HCT116 (cell line): ENCODE data around the gene TMIE. TPM values are rescaled to one million over a fixed set of nuclear protein-coding genes. Genes with fewer than 3 reads are reported as not detected.

Experiments
- ATAC-seq: fragments of 200-7000 bp; cut with Tn5 transposase; 2 replicates; pipeline ENCODE4 v1.9.1; 2020; ENCODE audit warnings: mild to moderate bottlenecking, moderate library complexity
- BruUV-seq: library from RNA; stranded (reverse); fragments of 400-500 nt; replicated peaks from 2 replicates; lab custom pipeline; 2021; lab: Mats Ljungman, UMichigan
- CTCF ChIA-PET: fragments of 300-600 bp; sonication (Branson Sonifier 250); formaldehyde crosslinking; loops from one replicate; lab custom pipeline; 2021; ENCODE audit warnings: antibody characterized with exemption; lab: Charles Lee
- POLR2A ChIA-PET: fragments of 300-600, 350-600 bp; sonication (Branson Sonifier 250); formaldehyde crosslinking; loops from one replicate; lab custom pipeline; 2021; ENCODE audit warnings: antibody characterized with exemption; lab: Charles Lee
- RAD21 ChIA-PET, 2 experiments: fragments of 300-600 bp; sonication (Branson Sonifier 250); formaldehyde crosslinking; loops; one replicate each; lab custom pipeline; 2023; ENCODE audit warnings: low total read pairs in 2 of 2; ENCODE audit not compliant: uncharacterized antibody in 2 of 2, unreplicated experiment in 2 of 2, low non-redundant PET in 1 of 2; lab: Charles Lee
- DNase-seq: peaks from one replicate; pipeline ENCODE4 v3.0.0-alpha.2; 2010; ENCODE audit warnings: low read depth, low spot score
- H2AFZ ChIP-seq: fragments of 200-600 bp; shearing (Covaris generic), sonication (generic); 2 replicates; pipeline ENCODE4 v1.6.1; 2017; ENCODE audit warnings: low read depth, mixed run types, mixed read lengths, antibody characterized with exemption, low read length; ENCODE audit not compliant: poor library complexity, severe bottlenecking
- H3K27ac ChIP-seq: 2 replicates; pipeline ENCODE4 v1.5.1; 2012; ENCODE audit warnings: low read depth, low read length
- H3K27me3 ChIP-seq: fragments of 200-600 bp; sonication (generic); 2 replicates; pipeline ENCODE4 v1.6.1; 2016; ENCODE audit warnings: mixed run types, low read length, mixed read lengths; ENCODE audit not compliant: insufficient read depth
- H3K36me3 ChIP-seq, 2 experiments: fragments of 200-500 bp in 1 of 2; fragments of 200-600 bp in 1 of 2; sonication (Bioruptor generic) in 1 of 2; sonication (generic) in 1 of 2; 2 replicates each; pipeline versions ENCODE4 v1.5.1 to v1.6.1; 2014 to 2016; ENCODE audit warnings: low read length in 2 of 2, inconsistent platforms in 1 of 2, mixed read lengths in 1 of 2, mixed run types in 1 of 2; ENCODE audit not compliant: insufficient read depth in 2 of 2, control insufficient read depth in 1 of 2
- H3K4me1 ChIP-seq, 2 experiments: fragments of 200-600 bp in 1 of 2; sonication (generic) in 1 of 2; 2 replicates each; pipeline versions ENCODE4 v1.5.1 to v1.6.1; 2012 to 2017; ENCODE audit warnings: low read length in 2 of 2, inconsistent platforms in 1 of 2, mild to moderate bottlenecking in 1 of 2, mixed read lengths in 1 of 2, mixed run types in 1 of 2, moderate library complexity in 1 of 2; ENCODE audit not compliant: insufficient read depth in 2 of 2, control insufficient read depth in 1 of 2
- H3K4me2 ChIP-seq: fragments of 200-600 bp; sonication (generic); 2 replicates; pipeline ENCODE4 v1.6.1; 2017; ENCODE audit warnings: mixed run types, low read length, mixed read lengths
- H3K4me3 ChIP-seq, 2 experiments: fragments of 200-600 bp in 1 of 2; sonication (generic) in 1 of 2; replicated peaks in 1 of 2; 2 replicates each; pipeline ENCODE4 v1.5.1; 2011 to 2016; ENCODE audit warnings: low read length in 2 of 2, control low read depth in 1 of 2, low read depth in 1 of 2, mild to moderate bottlenecking in 1 of 2, mixed read lengths in 1 of 2, mixed run types in 1 of 2
- H3K79me2 ChIP-seq: fragments of 200-600 bp; sonication (generic); 2 replicates; pipeline ENCODE4 v1.6.1; 2017; ENCODE audit warnings: mild to moderate bottlenecking, mixed run types, low read length, moderate library complexity, mixed read lengths; ENCODE audit not compliant: insufficient read depth
- H3K9ac ChIP-seq: fragments of 200-600 bp; sonication (generic); 2 replicates; pipeline ENCODE4 v1.6.1; 2016; ENCODE audit warnings: low read length, mixed read lengths
- H3K9me2 ChIP-seq: fragments of 200-600 bp; sonication (generic), shearing (Covaris generic); 2 replicates; pipeline ENCODE4 v1.6.1; 2017; ENCODE audit warnings: mixed run types, mild to moderate bottlenecking, moderate library complexity; ENCODE audit not compliant: insufficient read depth
- H3K9me3 ChIP-seq, 2 experiments: fragments of 200-500 bp in 1 of 2; fragments of 200-600 bp in 1 of 2; sonication (Bioruptor generic) in 1 of 2; sonication (generic) in 1 of 2; 2 replicates each; pipeline ENCODE4 v1.6.1; 2014 to 2017; ENCODE audit warnings: low read length in 2 of 2, mixed read lengths in 2 of 2, inconsistent platforms in 1 of 2, low read depth in 1 of 2, mild to moderate bottlenecking in 1 of 2, mixed run types in 1 of 2, moderate library complexity in 1 of 2; ENCODE audit not compliant: control insufficient read depth in 1 of 2, insufficient read depth in 1 of 2
- H4K20me1 ChIP-seq: fragments of 200-600 bp; sonication (generic), shearing (Covaris generic); 2 replicates; pipeline ENCODE4 v1.6.1; 2017; ENCODE audit warnings: mixed run types, mild to moderate bottlenecking, moderate library complexity; ENCODE audit not compliant: insufficient read depth
- CTCF ChIP-seq, 3 experiments: fragments of 200-600 bp in 1 of 3; sonication (generic) in 1 of 3; IDR thresholded peaks in 2 of 3; conservative IDR thresholded peaks in 1 of 3; 2 replicates each; pipeline ENCODE4 v1.5.1; 2012 to 2017; ENCODE audit warnings: low read depth in 2 of 3, low read length in 2 of 3, antibody characterized with exemption in 1 of 3, borderline replicate concordance in 1 of 3, control low read depth in 1 of 3, mild to moderate bottlenecking in 1 of 3, mixed read lengths in 1 of 3, mixed run types in 1 of 3, moderate library complexity in 1 of 3; ENCODE audit not compliant: insufficient read depth in 1 of 3
- MAX ChIP-seq: IDR thresholded peaks from 2 replicates; pipeline ENCODE4 v1.6.1; 2012
- SRF ChIP-seq: IDR thresholded peaks from 2 replicates; pipeline ENCODE4 v1.6.1; 2012; ENCODE audit warnings: low read depth
- intact Hi-C: fragments of 100-400 bp; cut with micrococcal nuclease; formaldehyde crosslinking; loops from 2 replicates; pipeline ENCODE4 v1.10.0; 2022
- total RNA-seq: library from RNA; stranded (reverse); gene quantifications from one replicate; pipeline ENCODE4 v1.2.1, GENCODE V29; 2021; ENCODE audit not compliant: unreplicated experiment

Gene TMIE
- total RNA-seq, 1 experiment from 2014 or later, result 0.74 TPM

DNA sequence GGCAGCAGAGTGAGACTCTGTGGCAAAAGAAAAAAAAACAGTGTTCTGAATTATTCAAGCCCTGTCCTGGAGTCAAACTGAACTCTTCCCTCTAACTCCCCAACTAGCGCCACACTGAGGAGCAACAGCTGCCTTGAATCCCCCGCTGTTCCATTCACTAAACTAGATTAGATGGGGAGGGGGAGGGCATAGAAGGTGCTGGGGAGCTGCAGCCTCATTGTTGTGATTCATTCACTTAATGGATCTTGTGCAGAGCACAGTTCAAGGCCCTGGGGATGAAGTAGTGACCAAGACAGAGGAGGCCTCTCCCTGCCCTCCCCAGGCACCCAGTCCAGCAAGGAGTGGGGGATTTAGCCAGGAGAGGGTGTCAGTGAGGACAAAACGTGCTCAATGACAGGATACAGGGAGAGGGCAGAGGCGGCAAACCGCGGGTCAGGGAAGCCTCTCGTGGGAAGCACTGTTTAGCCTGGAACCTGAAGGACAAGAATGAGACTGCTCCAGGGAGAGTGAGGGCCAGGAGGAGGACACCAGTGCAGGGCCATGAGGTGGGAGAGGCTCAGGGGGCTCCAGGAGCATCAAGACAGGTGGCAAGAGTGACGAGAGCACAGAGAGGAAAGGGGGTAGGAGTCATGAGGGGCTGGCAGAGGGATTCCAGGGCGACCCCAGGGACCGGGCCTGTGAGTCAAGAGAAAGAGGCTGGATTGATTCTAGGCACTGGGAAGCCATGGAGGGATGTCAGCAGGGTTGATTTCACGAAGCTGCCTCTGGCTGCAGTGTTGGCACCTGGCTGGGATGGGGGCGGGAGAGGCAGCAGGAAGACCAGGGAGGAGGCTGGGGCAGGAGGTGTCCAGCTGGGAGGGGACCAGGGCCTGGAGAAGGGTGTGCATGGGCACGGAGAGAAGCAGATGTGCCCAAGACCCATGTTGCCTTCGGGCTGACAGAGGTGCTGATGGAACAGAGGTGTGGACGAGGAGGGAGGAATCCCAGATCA lies 39.1 kb upstream of the TMIE start:
- Histone ChIP-seq H3K4me1 (peaks cover 5 to 15% of the 10 kb centered on the region in 2 experiments), H3K4me2 (no peak overlapping the region), H3K9me2 (no peaks in the 10 kb centered on the region), H2AFZ (no peak overlapping the region), H4K20me1 (no peaks in the 10 kb centered on the region), H3K4me3 (no peak overlapping the region), H3K27ac (no peak overlapping the region), H3K36me3 (no peaks in the 10 kb centered on the region), H3K9ac (no peak overlapping the region), H3K27me3 (no peaks in the 10 kb centered on the region), H3K9me3 (no peaks in the 10 kb centered on the region), H3K79me2 (no peaks in the 10 kb centered on the region)
- ChIA-PET RAD21 (no interaction called here), CTCF (interaction anchor here (1.8 to 3.5 kb wide), 2 partner anchors 34 to 173 kb away, joined by 4 to 13 read pairs; no protein-coding TSS in a partner anchor), POLR2A (no interaction called here)
- BruUV-seq, result no TSS peak
- intact Hi-C loops, result no loop called here
- ATAC-seq, result no peak
- DNase-seq, result no peak
- TF ChIP-seq SRF, result no peak
- TF ChIP-seq CTCF (IDR thresholded peaks at IDR 0.05 in 2 of 3, conservative IDR thresholded peaks at IDR 0.05 in 1 of 3; ENCODE audit: borderline replicate concordance in 1 of 3, insufficient read depth in 1 of 3, low read depth in 2 of 3, low read length in 2 of 3), result no peak
- no peak for TF ChIP-seq MAX
